ENCODE data around the gene RGL4. TPM values are rescaled to one million over a fixed set of nuclear protein-coding genes. Genes with fewer than 3 reads are reported as not detected.
"Not testable (repeated sequence)": the region's sequence is repeated elsewhere in the genome, so short reads cannot be mapped to it uniquely, and the experiment has no call there.

RGL4 gene
- total RNA-seq, 1 donor from 2014 or later: not detected

DNA sequence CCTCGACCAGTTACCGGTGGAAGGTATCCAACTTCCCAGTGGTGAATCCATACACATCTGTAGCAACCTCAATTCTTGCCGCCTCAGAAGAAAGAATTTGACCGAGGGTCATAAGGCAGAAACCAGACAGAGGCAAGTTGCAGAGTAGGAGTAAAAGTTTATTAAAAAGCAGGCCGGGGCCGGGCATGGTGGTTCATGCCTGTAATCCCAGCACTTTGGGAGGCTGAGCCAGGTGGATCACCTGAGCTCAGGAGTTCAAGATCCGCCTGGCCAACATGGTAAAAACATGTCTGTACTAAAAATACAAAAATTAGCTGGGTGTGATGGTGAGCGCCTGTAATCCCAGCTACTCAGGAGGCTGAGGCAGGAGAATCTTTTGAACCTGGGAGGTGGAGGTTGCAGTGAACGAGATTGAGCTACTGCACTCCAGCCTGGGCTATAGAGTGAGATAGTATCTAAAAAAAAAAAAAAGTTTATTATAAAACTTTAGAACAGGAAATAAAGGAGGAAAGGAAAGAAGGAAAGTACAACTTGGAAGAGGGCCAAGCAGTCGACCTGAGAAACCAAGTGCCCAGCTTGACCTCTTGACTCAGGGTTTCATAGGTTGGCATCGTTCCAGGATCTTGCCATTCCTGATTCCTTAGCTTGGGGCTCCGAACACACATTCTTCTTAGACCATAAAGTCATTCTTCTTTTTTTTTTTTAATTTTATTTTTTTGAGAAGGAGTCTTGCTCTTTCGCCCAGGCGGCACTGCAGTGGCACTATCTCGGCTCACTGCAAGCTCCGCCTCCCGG, 27.8 kb downstream of the RGL4 start:
- no peaks in the 10 kb centered on the region for H3K36me3 Mint-ChIP-seq (ENCODE audit: unreplicated experiment)
- H3K27ac Mint-ChIP-seq (ENCODE audit: unreplicated experiment): peak overlapping the region; percentile 12
- no peaks in the 10 kb centered on the region for H3K9me3 Mint-ChIP-seq (ENCODE audit: unreplicated experiment)
- peaks cover 2% of the 10 kb centered on the region for H3K27me3 Mint-ChIP-seq (ENCODE audit: unreplicated experiment)
- H3K4me3 Mint-ChIP-seq (ENCODE audit: unreplicated experiment): no peak overlapping the region
- no peaks in the 10 kb centered on the region for H3K4me1 Mint-ChIP-seq (ENCODE audit: low read depth, unreplicated experiment)
- DNase-seq: no peak
- TF ChIP-seq, protein P1, sequence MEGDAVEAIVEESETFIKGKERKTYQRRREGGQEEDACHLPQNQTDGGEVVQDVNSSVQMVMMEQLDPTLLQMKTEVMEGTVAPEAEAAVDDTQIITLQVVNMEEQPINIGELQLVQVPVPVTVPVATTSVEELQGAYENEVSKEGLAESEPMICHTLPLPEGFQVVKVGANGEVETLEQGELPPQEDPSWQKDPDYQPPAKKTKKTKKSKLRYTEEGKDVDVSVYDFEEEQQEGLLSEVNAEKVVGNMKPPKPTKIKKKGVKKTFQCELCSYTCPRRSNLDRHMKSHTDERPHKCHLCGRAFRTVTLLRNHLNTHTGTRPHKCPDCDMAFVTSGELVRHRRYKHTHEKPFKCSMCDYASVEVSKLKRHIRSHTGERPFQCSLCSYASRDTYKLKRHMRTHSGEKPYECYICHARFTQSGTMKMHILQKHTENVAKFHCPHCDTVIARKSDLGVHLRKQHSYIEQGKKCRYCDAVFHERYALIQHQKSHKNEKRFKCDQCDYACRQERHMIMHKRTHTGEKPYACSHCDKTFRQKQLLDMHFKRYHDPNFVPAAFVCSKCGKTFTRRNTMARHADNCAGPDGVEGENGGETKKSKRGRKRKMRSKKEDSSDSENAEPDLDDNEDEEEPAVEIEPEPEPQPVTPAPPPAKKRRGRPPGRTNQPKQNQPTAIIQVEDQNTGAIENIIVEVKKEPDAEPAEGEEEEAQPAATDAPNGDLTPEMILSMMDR (IDR thresholded peaks at IDR 0.05; ENCODE audit: partially characterized antibody, unreplicated experiment): no peak

DNA sequence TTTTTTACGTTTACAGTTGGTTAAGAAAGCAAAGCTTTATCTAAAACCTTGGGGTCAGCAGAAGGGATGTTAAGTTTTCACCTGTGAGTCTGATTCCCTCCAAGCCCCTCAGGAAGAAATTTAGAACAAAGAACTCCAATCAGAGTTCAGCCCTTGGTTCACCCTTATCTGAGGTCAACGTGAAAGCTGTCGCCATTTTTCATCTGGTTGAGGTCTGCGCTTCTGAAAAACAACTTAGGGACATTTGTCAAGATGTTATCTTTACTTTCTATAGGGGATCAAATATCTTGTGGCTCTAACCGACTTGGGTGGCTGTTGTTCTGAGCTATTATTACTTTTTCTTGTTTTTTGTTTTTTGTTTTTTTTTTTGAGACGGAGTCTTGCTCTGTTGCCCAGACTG, 30.0 kb downstream of the RGL4 start:
- TF ChIP-seq, protein P1 (IDR thresholded peaks at IDR 0.05; ENCODE audit: partially characterized antibody, unreplicated experiment): no peak
- H3K27ac Mint-ChIP-seq (ENCODE audit: unreplicated experiment): no peak overlapping the region
- H3K9me3 Mint-ChIP-seq (ENCODE audit: unreplicated experiment): no peaks in the 10 kb centered on the region

DNA sequence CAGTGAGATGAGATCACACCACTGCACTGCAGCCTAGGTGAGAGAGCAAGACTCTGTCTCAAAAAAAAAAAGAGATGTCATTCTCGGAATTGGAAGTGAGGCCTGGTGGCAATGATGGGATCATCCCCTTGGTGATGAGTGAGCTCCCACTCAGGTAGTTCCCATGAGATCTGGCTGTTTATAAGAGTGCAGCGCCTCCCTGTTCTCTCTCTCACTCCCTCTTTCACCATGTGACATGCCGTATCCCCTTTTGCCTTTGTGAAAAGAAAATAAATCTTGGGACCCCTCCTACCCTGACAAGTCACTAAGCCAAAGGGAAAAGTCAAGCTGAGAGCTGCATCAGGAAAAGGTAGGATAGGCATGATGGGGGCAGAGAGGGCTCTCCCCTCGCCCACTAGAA, 31.3 kb downstream of the RGL4 start:
- H3K27me3 Mint-ChIP-seq (ENCODE audit: unreplicated experiment): no peaks in the 10 kb centered on the region

More for the DNA sequence above, 30.0 kb downstream of the RGL4 start:
- DNase-seq: no peak
- Mint-ChIP-seq H3K36me3 (ENCODE audit: unreplicated experiment) (no peaks in the 10 kb centered on the region), H3K4me3 (ENCODE audit: unreplicated experiment) (no peak overlapping the region), H3K4me1 (ENCODE audit: low read depth, unreplicated experiment) (no peaks in the 10 kb centered on the region), H3K27me3 (ENCODE audit: unreplicated experiment) (no peaks in the 10 kb centered on the region)

DNA sequence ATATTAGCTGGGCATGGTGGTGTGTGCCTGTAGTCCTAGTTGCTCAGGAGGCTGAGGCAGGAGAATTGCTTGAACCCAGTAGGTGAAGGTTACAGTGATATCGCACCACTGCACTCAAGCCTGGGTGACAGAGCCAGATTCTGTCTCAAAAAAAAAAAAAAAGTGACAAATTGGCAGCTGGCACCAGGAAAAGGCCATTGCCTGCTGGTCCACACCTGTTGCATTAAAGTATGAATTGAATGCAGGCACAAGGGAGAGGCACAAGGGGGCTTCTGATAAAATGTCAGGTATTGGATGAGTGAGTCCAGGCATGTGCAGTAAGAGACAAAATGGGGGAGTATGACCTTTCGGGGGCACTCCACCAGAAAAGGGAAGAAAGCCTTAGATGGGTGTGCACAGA, 31.9 kb downstream of the RGL4 start:
- H3K4me1 Mint-ChIP-seq (ENCODE audit: low read depth, unreplicated experiment): no peaks in the 10 kb centered on the region
- no peak overlapping the region for H3K4me3 Mint-ChIP-seq (ENCODE audit: unreplicated experiment)
- no peak for DNase-seq
- H3K36me3 Mint-ChIP-seq (ENCODE audit: unreplicated experiment): no peaks in the 10 kb centered on the region
- H3K27ac Mint-ChIP-seq (ENCODE audit: unreplicated experiment): no peak overlapping the region
- TF ChIP-seq, protein P1 (IDR thresholded peaks at IDR 0.05; ENCODE audit: partially characterized antibody, unreplicated experiment): no peak
- H3K27me3 Mint-ChIP-seq (ENCODE audit: unreplicated experiment): no peaks in the 10 kb centered on the region
- peaks cover 3% of the 10 kb centered on the region for H3K9me3 Mint-ChIP-seq (ENCODE audit: unreplicated experiment)

More for the DNA sequence above, 31.3 kb downstream of the RGL4 start:
- H3K4me3 Mint-ChIP-seq (ENCODE audit: unreplicated experiment): no peak overlapping the region
- DNase-seq: no peak
- H3K4me1 Mint-ChIP-seq (ENCODE audit: low read depth, unreplicated experiment): no peaks in the 10 kb centered on the region
- TF ChIP-seq, protein P1 (IDR thresholded peaks at IDR 0.05; ENCODE audit: partially characterized antibody, unreplicated experiment): no peak
- no peaks in the 10 kb centered on the region for H3K36me3 Mint-ChIP-seq (ENCODE audit: unreplicated experiment)
- peaks cover 3% of the 10 kb centered on the region for H3K9me3 Mint-ChIP-seq (ENCODE audit: unreplicated experiment)
- H3K27ac Mint-ChIP-seq (ENCODE audit: unreplicated experiment): no peak overlapping the region

DNA sequence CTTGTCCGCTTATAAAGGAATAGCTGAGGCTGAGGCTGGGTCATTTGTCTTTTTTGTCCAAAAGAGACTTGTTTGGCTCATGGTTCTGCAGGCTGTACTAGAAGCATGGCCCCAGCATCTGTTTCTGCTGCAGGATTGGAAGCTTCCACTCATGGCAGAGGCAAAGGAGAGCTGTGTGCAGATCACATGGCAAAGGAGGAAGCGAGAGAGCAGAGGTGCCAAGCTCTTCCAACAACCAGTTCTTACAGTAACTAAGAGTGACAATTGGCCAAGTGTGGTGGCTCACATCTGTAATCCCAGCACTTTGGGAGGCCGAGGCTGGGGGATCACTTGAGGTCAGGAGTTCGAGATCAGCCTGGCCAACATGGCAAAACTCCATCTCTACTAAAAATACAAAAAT, 37.3 kb downstream of the RGL4 start:
- H3K9me3 Mint-ChIP-seq (ENCODE audit: unreplicated experiment); H3K27ac Mint-ChIP-seq (ENCODE audit: unreplicated experiment); H3K4me3 Mint-ChIP-seq (ENCODE audit: unreplicated experiment); H3K4me1 Mint-ChIP-seq (ENCODE audit: low read depth, unreplicated experiment); H3K36me3 Mint-ChIP-seq (ENCODE audit: unreplicated experiment); H3K27me3 Mint-ChIP-seq (ENCODE audit: unreplicated experiment); DNase-seq: not testable (repeated sequence)
